ENCODE data around the gene GATAD2A. TPM values are rescaled to one million over a fixed set of nuclear protein-coding genes. Genes with fewer than 3 reads are reported as not detected.

Gene GATAD2A
- total and polyA plus RNA-seq, 2 of the 8 experiments (the other 6 are each of a cell fraction or from before 2014, with no cell fraction given), result 38.4 to 205 TPM

GRCh38 chr19:19452243-19453124, 47.0 kb downstream of the GATAD2A start:
- Histone ChIP-seq H3K23me2 (ENCODE audit: low read depth, low read length) (no peaks in the 10 kb centered on the region), H3K18ac (ENCODE audit: extremely low read depth, low read length) (no peak overlapping the region), H4K5ac (ENCODE audit: insufficient read length, low read depth, low read length) (no peak overlapping the region), H2AK5ac (ENCODE audit: low read depth, low read length) (0 out of 2 replicates have a peak overlapping the region, but pooled peaks have one; percentile 77), H3K79me2 (ENCODE audit: control insufficient read depth in 1 of 2, insufficient read depth in 2 of 2, low read length in 2 of 2) (peaks cover 43 to 97% of the 10 kb centered on the region in 2 experiments), H3K27me3 (replicated peaks in 1 of 4; ENCODE audit: control insufficient read depth in 3 of 4, extremely low read depth in 1 of 4, insufficient read depth in 3 of 4, low read length in 3 of 4) (no peaks in the 10 kb centered on the region), H3K4me2 (ENCODE audit: insufficient read depth in 1 of 2, low read depth in 2 of 2, low read length in 2 of 2) (no peak overlapping the region), H2BK120ac (replicated peaks; ENCODE audit: low read depth, low read length) (no peak overlapping the region), H2BK20ac (ENCODE audit: low read length) (no peak overlapping the region), H2BK12ac (ENCODE audit: low read depth, low read length) (no peak overlapping the region), H2AFZ (ENCODE audit: low read length) (no peak overlapping the region), H3K79me1 (ENCODE audit: low read depth, low read length) (peaks cover 32% of the 10 kb centered on the region), H3K23ac (ENCODE audit: insufficient read length) (no peak overlapping the region), H3K36me3 (ENCODE audit: control insufficient read depth in 2 of 4, insufficient read depth in 4 of 4, low read length in 3 of 4) (no peaks in the 10 kb centered on the region; a peak in 1 of 8 replicates), H3K4me1 (replicated peaks in 1 of 4; ENCODE audit: control insufficient read depth in 3 of 4, insufficient read depth in 4 of 4, low read length in 3 of 4) (peaks cover 3 to 8% (median 6%) of the 10 kb centered on the region in 4 experiments; a peak in 6 of 7 replicates), H3K14ac (ENCODE audit: insufficient read length) (no peak overlapping the region), H3K9me3 (ENCODE audit: insufficient read depth in 2 of 2, low read depth in 1 of 2, low read length in 1 of 2) (no peaks in the 10 kb centered on the region), H3K9ac (replicated peaks in 1 of 4; ENCODE audit: extremely low read depth in 1 of 4, low read depth in 3 of 4, low read length in 3 of 4) (peak overlapping the region in 1 of 4 experiments; percentile 28; a peak in 1 of 7 replicates), H4K91ac (replicated peaks; ENCODE audit: insufficient read length, low read length) (no peak overlapping the region), H3K4me3 (ENCODE audit: extremely low read depth in 1 of 4, insufficient read depth in 2 of 4, low read depth in 3 of 4, low read length in 4 of 4) (no peak overlapping the region), H3K4ac (replicated peaks; ENCODE audit: insufficient read length, low read depth, low read length) (no peak overlapping the region), H4K20me1 (replicated peaks in 1 of 2; ENCODE audit: control insufficient read depth in 1 of 2, insufficient read depth in 2 of 2, low read length in 2 of 2) (peaks cover 33 to 45% of the 10 kb centered on the region in 2 experiments), H3K27ac (ENCODE audit: low read depth, low read length) (0 out of 2 replicates have a peak overlapping the region, but pooled peaks have one; percentile 40), H3K56ac (replicated peaks; ENCODE audit: insufficient read length, low read depth, low read length) (no peak overlapping the region), H2BK5ac (ENCODE audit: low read depth, low read length) (peak overlapping the region; percentile 80; the same call in 1 of the 2 replicates), H2BK15ac (ENCODE audit: low read length) (0 out of 2 replicates have a peak overlapping the region, but pooled peaks have one; percentile 46), H4K8ac (ENCODE audit: extremely low read depth, insufficient read depth, low read length) (no peak overlapping the region)
- DNase-seq (ENCODE audit: low read depth in 1 of 2, low spot score in 2 of 2) (no peak), FAIRE-seq (no peak)
- POLR2A ChIA-PET (ENCODE audit: partially characterized antibody), result no interaction called here
- 90% methylated on average over 11 of the region's 11 CpGs; no CpG with 5 or more reads in 1 of the 2 experiments for WGBS, 2 experiments (ENCODE audit: extremely low coverage in 1 of 2, insufficient coverage in 1 of 2, insufficient read length in 1 of 2, insufficient replicate concordance in 2 of 2, low coverage in 1 of 2, low lambda C conversion rate in 2 of 2, missing lambda C conversion rate in 1 of 2)
- CTCF ChIA-PET (ENCODE audit: partially characterized antibody), result interaction anchor here (1.4 kb wide), 1 partner anchor 14 kb away, joined by 3 read pairs; no protein-coding TSS in a partner anchor
- TF ChIP-seq POLR2AphosphoS5 (IDR thresholded peaks at IDR 0.05; ENCODE audit: low read depth, low read length) (no peak), BRCA1 (IDR thresholded peaks at IDR 0.05; ENCODE audit: low read depth, low read length) (no peak), HDAC6 (IDR thresholded peaks at IDR 0.05; ENCODE audit: low read depth, low read length) (no peak), EZH2 (IDR thresholded peaks at IDR 0.05; ENCODE audit: low read depth, low read length, severe bottlenecking) (no peak), GABPA (IDR thresholded peaks at IDR 0.05; ENCODE audit: borderline replicate concordance, insufficient read depth, low read length) (no peak), EP300 (IDR thresholded peaks at IDR 0.05; ENCODE audit: borderline replicate concordance in 1 of 2, low read depth in 2 of 2, low read length in 2 of 2) (no peak), SIX5 (IDR thresholded peaks at IDR 0.05; ENCODE audit: low read depth, low read length) (no peak), RNF2 (IDR thresholded peaks at IDR 0.05; ENCODE audit: borderline replicate concordance, low read depth, low read length, missing control alignments, poor library complexity, severe bottlenecking) (no peak), SUZ12 (IDR thresholded peaks at IDR 0.05; ENCODE audit: low read length) (no peak), KDM1A (IDR thresholded peaks at IDR 0.05; ENCODE audit: borderline replicate concordance, low read length) (no peak), POLR2A (IDR thresholded peaks at IDR 0.05; ENCODE audit: control extremely low read depth in 1 of 2, low read depth in 2 of 2, low read length in 2 of 2) (no peak)

All from H1 (cell line).